GM21737 (cell line): Measurements from ENCODE around the gene SMIM35.

Source experiments
- ATAC-seq: cut with Tn5 transposase; IDR thresholded peaks from one replicate; pipeline ENCODE4 v1.9.1; 2021; ENCODE audit warnings: mild to moderate bottlenecking, moderate library complexity; ENCODE audit not compliant: unreplicated experiment

SMIM35 gene

GRCh38 chr11:118060081-118060661, 26.6 kb downstream of the SMIM35 start:
- no peak for ATAC-seq

- ATAC-seq, result no peak
These were observed 27.4 kb downstream of the SMIM35 start for GRCh38 chr11:118059246-118059940.

GRCh38 chr11:118058311-118059245, 28.2 kb downstream of the SMIM35 start:
- ATAC-seq, result no peak

DNA sequence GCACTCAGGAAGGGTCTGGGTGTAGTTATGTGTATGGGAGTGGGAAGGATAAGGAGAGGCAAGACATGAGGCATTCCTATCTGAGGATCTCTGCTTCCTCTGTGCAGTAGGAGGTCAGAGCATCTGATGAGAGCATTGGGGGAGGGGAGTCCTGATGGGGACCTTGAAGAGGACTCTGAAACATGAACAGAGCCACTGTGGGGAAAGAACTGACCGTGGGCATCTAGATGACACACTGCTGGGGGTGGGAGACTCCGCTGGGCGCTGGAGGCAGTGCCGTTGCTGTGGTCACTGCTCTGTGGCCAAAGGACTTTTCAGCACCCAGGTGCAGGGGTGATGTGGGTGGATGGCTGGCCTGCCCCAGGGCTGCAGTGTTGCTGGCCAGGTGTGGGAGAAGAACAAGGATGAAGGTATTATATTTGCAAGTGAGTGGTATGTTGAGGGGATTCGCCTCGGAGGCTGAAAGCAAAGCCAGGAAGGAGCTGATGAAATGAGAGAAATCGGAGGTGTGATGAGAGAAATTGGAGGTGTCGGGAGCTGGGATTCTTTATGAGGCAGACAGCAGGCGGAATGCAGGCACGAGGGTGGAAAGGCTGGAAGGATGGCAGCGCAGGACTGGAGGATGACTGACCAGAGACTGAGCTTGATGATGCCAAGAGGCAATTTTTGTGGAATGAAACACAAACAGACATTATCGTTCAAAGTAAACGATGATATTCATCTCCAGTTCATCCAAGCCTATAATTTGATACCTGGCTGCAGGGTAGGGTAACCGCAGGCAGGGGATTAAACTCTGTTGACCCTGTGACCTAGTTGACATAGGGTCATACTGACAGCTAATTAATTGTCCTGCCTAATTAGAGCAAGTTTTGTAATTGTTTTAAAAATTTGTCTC, 29.3 kb downstream of the SMIM35 start:
- no peak for ATAC-seq

DNA sequence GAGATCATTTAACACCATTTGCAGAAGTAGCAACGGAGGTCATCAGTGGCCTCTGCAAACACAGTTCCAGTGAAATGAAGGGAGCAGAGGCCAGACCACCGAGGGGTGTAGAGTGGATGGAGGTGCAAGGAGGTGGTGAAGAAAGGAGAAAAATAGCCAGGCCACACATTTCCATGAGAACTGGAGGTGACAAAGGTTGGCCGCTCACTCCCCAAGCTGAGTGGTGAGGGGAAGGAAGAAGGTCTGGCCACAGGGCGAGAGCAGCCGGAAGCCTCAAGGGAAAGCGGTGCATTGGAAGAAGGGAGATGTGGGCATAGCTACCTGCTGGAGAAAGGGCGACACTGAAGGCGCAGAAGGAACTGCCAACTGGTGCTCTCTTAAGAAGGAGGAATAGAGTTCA, 30.0 kb downstream of the SMIM35 start:
- no peak for ATAC-seq

DNA sequence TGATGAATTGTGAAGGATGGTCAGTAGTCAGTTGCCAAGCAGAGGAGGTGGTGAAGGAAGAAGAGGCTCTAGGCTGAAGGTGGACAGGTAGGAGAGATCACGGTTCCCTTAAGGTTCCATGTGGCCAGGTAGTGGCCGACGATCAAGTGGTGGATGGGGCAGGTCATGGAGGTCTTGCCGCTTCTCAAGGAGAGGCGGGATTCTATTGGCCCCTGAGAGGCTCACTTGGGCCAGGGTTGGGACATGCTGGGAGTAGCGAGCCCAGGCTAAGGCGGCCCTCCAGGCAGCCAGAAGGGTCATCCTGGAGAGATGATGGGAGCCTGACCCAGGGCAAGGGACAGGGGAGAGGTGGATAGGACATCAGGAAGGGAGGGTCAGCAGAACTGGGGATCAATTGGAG, 30.8 kb downstream of the SMIM35 start:
- no peak for ATAC-seq

- no peak for ATAC-seq
These were observed 31.8 kb downstream of the SMIM35 start for GRCh38 chr11:118054712-118055640.

DNA sequence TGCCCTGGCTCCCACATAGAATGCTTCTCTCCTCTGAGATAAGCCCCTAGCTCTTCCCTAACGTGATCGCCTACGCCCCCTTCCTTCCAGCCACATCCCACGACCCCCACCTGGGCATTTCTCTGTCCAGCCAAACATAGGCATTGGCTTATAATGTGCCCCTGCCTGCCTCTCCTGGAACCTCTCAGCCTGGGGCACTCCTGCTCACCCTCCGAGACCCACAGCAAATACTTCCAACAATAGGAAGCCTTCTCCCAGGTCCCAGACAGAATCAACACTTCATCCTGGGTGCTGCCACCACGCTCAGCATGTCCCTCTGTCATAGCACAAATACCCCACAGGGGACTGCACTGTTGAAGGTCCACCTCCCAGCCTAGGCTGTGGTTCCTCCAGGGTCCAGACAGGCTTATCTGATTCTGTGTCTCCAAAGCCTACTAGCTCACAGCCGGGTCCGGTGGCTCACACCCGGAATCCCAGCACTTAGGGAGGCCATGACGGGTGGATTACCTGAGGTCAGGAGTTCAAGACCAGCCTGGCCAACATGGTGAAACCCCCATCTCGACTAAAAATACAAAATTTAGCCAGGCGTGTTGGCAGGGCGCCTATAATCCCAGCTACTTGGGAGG, 34.1 kb downstream of the SMIM35 start:
- ATAC-seq, result no peak

GRCh38 chr11:118051611-118052461, 34.9 kb downstream of the SMIM35 start:
- ATAC-seq, result no peak

DNA sequence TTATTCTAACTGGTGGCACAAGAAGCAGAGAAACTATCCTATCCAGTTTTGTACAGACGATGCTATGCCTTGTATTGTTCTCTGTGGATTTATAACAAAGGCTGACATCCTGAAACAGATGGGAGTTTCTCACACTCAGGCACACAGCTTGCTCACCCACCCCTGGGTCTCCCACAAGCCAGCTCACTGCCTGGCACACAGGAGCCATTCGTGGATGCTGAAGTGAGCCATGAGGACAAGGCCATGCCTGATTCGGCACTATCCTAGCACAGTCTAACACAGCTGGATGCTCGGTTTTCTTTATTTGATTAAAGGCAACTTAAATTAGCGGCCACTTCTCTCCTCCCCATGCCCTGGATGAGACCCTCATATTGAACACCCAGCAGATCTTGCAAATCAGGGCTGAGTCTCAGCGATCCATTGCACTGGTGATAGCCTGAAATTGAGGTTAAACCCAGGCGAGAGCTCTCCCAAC, 35.6 kb downstream of the SMIM35 start:
- no peak for ATAC-seq

GRCh38 chr11:118050208-118050891, 36.4 kb downstream of the SMIM35 start:
- no peak for ATAC-seq

GRCh38 chr11:118049771-118050170, 37.0 kb downstream of the SMIM35 start:
- no peak for ATAC-seq

GRCh38 chr11:118048472-118049370, 38.0 kb downstream of the SMIM35 start:
- no peak for ATAC-seq

GRCh38 chr11:118047749-118048148, 39.0 kb downstream of the SMIM35 start:
- ATAC-seq, result no peak

- ATAC-seq, result no peak
These were observed 39.6 kb downstream of the SMIM35 start for GRCh38 chr11:118046964-118047700.
